ENCODE results near the gene SGMS1. TPM values are rescaled to one million over a fixed set of nuclear protein-coding genes. Genes with fewer than 3 reads are reported as not detected.

SGMS1 gene
- total and polyA plus RNA-seq, 8 donors, result 47.0 to 58.1 (median 54.0) TPM

DNA sequence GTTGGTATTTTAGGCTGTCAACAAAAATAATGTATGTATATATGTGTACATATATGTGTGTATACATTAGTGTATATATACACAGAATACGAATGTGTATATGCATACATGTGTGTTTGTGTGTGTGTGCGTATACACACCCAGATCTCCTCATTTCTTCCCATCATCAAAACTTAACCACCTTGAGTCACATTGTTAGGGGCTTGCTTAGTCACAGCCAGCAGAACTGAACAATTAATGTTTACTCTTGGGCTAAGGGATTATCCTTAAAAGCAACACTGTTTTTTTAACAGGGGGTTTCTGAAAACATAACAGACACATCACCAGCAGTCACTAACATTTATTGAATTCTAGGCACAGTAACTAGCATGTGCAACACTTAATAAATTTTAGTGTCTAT, 289.5 kb downstream of the SGMS1 start:
- Histone ChIP-seq H3K9me3 (no peaks in the 10 kb centered on the region), H3K4me1 (peaks cover 4 to 5% of the 10 kb centered on the region in 2 donors), H3K4me3 (no peak overlapping the region), H3K36me3 (no peaks in the 10 kb centered on the region), H3K27me3 (no peaks in the 10 kb centered on the region), H3K27ac (no peak overlapping the region)
- intact Hi-C loops (cut with DNase I), result no loop called here
- TF ChIP-seq, protein P1, sequence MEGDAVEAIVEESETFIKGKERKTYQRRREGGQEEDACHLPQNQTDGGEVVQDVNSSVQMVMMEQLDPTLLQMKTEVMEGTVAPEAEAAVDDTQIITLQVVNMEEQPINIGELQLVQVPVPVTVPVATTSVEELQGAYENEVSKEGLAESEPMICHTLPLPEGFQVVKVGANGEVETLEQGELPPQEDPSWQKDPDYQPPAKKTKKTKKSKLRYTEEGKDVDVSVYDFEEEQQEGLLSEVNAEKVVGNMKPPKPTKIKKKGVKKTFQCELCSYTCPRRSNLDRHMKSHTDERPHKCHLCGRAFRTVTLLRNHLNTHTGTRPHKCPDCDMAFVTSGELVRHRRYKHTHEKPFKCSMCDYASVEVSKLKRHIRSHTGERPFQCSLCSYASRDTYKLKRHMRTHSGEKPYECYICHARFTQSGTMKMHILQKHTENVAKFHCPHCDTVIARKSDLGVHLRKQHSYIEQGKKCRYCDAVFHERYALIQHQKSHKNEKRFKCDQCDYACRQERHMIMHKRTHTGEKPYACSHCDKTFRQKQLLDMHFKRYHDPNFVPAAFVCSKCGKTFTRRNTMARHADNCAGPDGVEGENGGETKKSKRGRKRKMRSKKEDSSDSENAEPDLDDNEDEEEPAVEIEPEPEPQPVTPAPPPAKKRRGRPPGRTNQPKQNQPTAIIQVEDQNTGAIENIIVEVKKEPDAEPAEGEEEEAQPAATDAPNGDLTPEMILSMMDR (IDR thresholded peaks at IDR 0.05), result no peak
- ATAC-seq (no peak), DNase-seq (no peak)

DNA sequence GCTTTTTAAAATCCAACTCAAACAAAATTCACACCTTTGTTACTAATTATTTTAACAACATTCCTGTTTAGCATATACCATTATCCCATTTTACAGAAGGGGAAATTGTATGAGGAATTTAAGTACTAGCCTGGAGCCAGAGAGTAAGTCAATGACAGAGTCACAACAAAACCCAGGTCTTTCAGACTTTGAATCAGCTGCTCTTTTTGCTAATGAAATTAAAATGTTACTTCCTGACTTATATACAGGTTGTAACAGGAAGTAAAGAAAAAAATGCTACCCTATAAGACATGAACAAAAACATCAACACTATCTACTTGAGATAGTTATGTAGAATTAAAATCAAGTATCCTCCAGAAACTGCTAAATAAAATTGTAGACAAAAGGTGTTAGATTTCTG, 289.9 kb downstream of the SGMS1 start:
- TF ChIP-seq, protein P1 (IDR thresholded peaks at IDR 0.05), result no peak

DNA sequence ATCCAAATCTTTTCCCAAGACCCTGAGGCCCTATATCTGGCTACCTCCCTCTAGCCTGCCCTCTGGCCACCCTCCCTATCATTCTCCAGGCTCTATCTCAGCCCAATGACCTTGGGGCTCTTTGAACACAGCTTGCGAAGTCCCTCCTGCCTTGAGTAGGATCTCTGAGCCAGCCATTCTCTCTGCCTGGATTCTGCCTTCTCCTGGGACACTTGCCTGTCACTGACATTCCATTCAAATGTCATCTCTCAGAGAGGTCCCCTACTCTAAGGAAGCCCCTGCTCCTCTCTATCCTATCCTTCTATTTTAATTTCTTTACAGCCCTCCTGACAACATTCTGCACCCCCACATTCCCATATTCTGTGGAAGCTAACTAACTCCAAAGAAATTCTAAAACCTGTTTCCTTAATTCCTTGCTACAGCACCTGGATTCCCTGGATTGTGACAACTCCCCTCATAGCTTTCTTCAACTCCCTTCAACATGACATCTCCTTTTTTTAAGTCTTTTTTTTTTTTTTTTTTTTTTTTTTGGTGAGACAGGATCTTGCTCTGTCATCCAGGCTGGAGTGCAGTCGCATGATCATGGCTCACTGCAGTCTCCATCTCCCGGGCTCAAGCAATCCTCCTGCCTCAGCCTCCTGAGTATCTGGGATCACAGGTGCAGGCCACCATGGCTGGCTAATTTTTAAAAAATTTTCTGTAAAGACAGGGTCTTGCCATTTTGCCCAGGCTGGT, 291.5 kb downstream of the SGMS1 start:
- TF ChIP-seq, protein P1 (IDR thresholded peaks at IDR 0.05), result no peak
- Histone ChIP-seq H3K36me3 (no peaks in the 10 kb centered on the region), H3K27me3 (no peaks in the 10 kb centered on the region), H3K4me3 (no peak overlapping the region), H3K27ac (no peak overlapping the region), H3K4me1 (peaks cover 6 to 11% of the 10 kb centered on the region in 2 donors), H3K9me3 (no peaks in the 10 kb centered on the region)
- ATAC-seq (no peak), DNase-seq (no peak)
- intact Hi-C loops (cut with DNase I), result no loop called here

More for the DNA sequence above, 289.9 kb downstream of the SGMS1 start:
- DNase-seq (no peak), ATAC-seq (no peak)
- Histone ChIP-seq H3K9me3 (no peaks in the 10 kb centered on the region), H3K27me3 (no peaks in the 10 kb centered on the region), H3K4me1 (peaks cover 6 to 7% of the 10 kb centered on the region in 2 donors), H3K27ac (no peak overlapping the region), H3K36me3 (no peaks in the 10 kb centered on the region), H3K4me3 (no peak overlapping the region)
- intact Hi-C loops (cut with DNase I), result no loop called here

DNA sequence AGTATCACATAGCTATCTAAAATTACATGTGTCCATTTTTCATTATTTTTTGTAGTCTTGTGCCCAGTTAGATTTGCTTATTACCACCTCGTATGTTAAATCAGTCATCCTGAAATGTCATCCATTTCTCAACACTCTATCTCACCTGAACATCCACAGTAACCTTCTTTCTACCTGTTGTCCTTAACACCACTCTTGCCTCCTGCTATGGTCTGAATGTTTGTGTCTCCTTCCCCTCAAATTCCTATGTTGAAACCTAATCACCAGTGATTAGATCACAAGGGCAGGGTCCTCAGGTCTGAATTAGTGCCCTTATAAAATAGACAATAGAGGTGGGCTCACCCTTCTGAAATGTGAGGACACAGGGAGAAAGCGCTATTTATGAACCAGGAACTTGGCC, 292.3 kb downstream of the SGMS1 start:
- TF ChIP-seq, protein P1 (IDR thresholded peaks at IDR 0.05), result no peak
- no peak overlapping the region for H3K27ac ChIP-seq
- DNase-seq (no peak), ATAC-seq (no peak)
- H3K4me3 ChIP-seq, result no peak overlapping the region
- peaks cover 9 to 17% of the 10 kb centered on the region in 2 donors for H3K4me1 ChIP-seq
- H3K9me3 ChIP-seq, result no peaks in the 10 kb centered on the region
- H3K27me3 ChIP-seq, result no peaks in the 10 kb centered on the region
- intact Hi-C loops (cut with DNase I), result no loop called here
- H3K36me3 ChIP-seq, result no peaks in the 10 kb centered on the region

DNA sequence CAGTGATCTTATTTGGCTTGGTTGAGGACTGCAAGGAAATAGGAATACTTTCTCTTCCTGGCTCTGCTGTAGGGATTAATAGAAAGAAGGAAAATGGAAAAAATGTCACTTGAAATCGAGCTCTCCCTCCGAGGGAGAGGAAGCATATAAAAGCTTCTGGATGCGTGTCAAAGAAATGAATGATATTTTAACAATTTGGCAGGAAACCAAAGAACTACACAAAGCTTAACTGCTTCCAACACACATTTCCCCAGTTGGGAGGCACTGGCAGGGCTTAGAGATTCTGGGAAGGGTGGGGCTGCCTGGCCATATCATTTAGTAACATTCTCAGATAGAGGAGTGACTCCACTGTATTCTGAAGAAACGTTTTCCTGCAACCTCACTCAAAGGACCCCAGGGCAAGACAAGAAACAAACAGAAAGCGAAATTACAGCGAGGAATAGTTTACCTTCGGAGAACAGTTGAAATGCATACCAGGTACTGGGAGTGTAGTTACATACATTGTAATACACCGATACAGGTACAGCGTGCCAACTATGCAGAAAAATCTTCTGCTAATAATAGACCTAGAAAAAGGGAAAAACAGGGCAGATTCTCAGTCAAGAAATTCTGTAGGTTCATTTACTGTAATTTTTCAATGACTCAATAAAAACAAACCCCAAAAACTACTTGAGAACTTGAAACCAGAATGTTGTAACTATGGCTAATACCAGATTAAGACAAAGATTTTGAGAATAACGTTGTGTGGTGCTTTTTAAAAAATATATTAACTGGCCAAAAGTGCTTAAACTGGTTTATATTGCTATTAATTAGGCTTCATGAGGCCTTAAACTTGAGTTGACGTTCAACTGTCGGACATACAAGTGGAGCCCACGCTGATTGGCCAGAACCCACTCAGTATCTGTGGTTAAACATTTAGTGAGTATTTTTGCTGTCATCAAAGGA, 296.7 kb downstream of the SGMS1 start:
- Histone ChIP-seq H3K36me3 (no peaks in the 10 kb centered on the region), H3K27me3 (no peaks in the 10 kb centered on the region), H3K4me3 (peak overlapping the region in 1 of 2 donors; percentile 16), H3K4me1 (peaks cover 17 to 55% of the 10 kb centered on the region in 2 donors), H3K27ac (peak overlapping the region; percentile 51 to 63), H3K9me3 (no peaks in the 10 kb centered on the region)
- DNase-seq (peak in 2 of 4 donors; percentile 63 to 73), ATAC-seq (peak; percentile 61)
- intact Hi-C loops (cut with DNase I), result no loop called here
- TF ChIP-seq, protein P1 (IDR thresholded peaks at IDR 0.05), result no peak
